Fibroblast of villous mesenchyme (primary cell): ENCODE data around the gene GAS2. TPM values are rescaled to one million over a fixed set of nuclear protein-coding genes. Genes with fewer than 3 reads are reported as not detected.

Experiments
- DNase-seq: peaks from one replicate; pipeline ENCODE4 v3.0.0-alpha.2; 2010; ENCODE audit warnings: low read depth
- H3K4me3 ChIP-seq: 2 replicates; pipeline ENCODE4 v1.5.1; 2011; ENCODE audit warnings: low read depth, mild to moderate bottlenecking, low read length
- total RNA-seq: library from RNA; depleted of rRNA; stranded (reverse); fragments of >200 nt; gene quantifications from 2 replicates; pipeline ENCODE4 v1.2.3, GENCODE V29; 2012
- TF ChIP-seq, protein P1 (sequence below): IDR thresholded peaks from 2 replicates; pipeline ENCODE4 v1.5.1; 2012; ENCODE audit warnings: low read depth, mild to moderate bottlenecking, low read length; ENCODE audit not compliant: insufficient read depth

The GAS2 gene
- total RNA-seq, 1 donor, result 1.7 TPM

DNA sequence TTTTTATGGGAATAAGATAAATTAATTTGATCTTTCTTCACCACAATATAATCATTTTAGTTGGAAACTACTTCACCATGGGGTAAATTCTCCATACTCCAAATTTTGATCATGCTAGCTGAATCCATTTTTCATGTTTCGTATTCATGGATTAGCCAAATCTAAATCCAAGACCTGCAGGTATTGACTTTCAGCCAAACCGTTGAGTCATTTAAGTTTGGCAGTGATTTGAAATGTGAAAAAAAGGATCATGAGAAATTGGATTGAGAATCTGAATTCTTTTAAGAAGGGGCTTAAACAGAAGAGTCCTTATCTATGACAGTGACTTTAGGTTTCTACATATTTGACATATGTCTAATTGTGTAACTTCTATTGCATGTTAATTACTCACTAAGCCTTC is 5.3 kb downstream of the GAS2 start:
- no peak for DNase-seq
- TF ChIP-seq, protein P1, sequence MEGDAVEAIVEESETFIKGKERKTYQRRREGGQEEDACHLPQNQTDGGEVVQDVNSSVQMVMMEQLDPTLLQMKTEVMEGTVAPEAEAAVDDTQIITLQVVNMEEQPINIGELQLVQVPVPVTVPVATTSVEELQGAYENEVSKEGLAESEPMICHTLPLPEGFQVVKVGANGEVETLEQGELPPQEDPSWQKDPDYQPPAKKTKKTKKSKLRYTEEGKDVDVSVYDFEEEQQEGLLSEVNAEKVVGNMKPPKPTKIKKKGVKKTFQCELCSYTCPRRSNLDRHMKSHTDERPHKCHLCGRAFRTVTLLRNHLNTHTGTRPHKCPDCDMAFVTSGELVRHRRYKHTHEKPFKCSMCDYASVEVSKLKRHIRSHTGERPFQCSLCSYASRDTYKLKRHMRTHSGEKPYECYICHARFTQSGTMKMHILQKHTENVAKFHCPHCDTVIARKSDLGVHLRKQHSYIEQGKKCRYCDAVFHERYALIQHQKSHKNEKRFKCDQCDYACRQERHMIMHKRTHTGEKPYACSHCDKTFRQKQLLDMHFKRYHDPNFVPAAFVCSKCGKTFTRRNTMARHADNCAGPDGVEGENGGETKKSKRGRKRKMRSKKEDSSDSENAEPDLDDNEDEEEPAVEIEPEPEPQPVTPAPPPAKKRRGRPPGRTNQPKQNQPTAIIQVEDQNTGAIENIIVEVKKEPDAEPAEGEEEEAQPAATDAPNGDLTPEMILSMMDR, result no peak
- no peak overlapping the region for H3K4me3 ChIP-seq

DNA sequence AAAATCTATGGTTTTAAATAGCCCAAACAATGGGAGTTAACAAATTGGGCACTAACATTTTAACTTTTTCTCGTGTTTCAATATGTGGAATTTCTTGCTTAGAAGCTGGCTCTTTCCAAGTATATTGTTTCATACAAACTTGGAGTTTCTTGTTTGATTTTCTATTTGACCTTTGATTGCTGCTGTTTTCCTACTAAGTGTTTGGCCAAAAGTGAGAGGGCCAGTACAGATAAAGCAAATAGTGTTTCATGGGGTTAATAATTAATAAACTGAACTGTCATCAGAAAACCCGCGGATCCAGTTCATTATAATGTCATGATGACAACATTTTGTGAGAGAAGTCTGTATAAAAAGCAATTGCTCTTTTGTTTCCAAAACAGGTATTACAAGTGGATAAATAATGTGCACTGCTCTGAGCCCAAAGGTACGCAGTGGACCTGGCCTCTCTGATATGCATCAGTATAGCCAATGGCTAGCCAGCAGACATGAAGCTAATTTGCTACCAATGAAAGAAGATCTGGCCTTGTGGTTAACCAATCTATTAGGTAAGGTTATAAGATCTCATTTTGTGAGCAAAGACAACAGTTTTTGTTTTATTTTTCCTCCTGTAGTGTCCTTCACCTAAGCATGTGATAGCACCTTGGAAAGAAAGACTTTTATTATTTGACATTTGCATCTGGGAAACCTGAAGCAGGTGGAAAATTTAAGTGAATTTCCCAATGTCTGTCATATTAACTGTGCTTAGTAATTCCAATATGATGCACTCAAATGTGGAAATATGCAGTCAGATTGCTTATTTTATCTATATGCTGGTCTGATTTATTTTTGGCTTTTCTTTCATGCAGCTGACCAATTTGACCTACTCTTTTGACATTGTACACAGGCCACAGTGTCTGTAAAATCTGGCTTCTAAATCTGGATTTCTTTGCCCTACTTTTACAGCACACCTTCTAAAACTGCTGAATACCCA is 8.3 kb downstream of the GAS2 start:
- TF ChIP-seq, protein P1, result no peak
- DNase-seq, result no peak
- H3K4me3 ChIP-seq, result no peak overlapping the region

DNA sequence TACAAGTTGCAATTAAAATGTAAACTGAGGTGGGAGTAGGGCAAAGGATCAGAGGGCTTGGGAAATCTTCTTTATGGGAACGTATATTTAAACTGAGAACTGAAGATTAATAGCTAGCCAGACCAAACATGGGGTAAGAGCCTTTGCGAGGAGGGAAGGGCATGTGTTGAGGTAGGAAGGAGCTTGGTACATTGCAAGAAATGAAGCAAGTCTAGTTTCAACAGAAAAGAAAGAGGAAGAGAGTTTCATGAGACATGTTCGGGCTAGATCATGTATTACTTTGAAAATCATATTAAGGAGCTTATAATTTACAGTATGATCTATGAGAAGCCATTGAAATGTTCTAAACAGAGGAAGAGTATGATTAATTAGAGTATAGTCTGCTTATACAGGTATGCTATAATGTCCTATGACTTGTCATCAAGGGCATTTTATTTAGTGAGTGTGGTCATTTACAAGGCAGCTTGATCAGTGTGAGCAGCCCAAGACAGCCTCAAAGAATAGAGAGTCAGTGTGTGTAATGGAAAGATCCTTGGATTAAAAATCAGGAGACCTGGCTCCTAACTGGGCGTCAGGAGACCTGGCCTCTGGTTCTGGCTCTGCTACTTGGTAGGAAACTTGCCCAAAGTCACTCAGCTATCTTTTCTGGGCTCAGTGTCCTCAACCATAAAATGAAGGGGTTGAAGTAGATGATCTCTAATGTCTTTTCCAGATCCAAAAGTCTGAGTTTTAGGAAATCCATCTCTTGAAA is 10.9 kb downstream of the GAS2 start:
- DNase-seq, result no peak
- no peak overlapping the region for H3K4me3 ChIP-seq
- TF ChIP-seq, protein P1, result no peak

DNA sequence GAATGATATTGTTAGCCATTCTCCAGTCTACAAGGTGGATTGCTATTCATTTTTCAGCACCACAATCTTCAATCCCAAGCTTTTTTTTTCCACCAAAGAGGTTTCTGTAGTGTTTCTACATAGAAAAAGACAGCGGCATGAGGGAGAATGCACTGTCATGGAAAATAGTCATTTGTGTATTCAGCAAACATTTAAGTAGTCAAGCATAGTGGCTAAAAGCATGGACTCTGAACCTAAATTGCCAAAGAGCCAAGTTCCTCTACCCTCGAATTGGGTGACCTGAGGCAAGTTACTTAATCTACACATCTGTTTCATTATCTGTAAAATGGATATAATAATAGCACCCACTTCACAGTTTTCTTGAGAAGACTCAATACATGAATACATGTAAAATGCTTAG is 14.2 kb downstream of the GAS2 start:
- DNase-seq, result no peak
- H3K4me3 ChIP-seq, result no peak overlapping the region
- TF ChIP-seq, protein P1, result no peak

DNA sequence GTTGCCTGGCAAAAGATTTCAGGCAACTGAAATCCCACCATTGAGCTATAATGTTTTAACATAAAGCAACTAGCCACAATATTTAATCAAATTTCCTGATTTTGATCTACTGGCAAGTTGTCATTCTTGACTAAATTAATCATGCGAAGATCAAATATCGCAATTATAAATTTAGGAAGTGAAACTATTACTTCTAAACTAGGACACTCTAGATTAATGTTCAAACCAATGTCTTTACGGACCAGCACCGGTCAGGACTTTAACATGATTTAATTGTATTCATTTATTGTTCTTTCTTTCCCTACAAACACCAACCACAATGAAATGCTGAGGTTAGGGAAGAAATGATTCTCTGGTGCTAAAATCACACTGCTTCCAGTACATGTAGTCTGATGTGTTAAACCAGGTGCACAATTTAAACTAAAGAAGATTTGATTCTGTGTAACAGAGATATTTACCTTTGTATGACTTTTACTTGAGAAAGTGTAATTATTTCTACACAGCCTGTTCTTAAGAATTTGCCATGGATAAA is 14.9 kb downstream of the GAS2 start:
- TF ChIP-seq, protein P1, result no peak
- no peak overlapping the region for H3K4me3 ChIP-seq
- DNase-seq, result no peak

DNA sequence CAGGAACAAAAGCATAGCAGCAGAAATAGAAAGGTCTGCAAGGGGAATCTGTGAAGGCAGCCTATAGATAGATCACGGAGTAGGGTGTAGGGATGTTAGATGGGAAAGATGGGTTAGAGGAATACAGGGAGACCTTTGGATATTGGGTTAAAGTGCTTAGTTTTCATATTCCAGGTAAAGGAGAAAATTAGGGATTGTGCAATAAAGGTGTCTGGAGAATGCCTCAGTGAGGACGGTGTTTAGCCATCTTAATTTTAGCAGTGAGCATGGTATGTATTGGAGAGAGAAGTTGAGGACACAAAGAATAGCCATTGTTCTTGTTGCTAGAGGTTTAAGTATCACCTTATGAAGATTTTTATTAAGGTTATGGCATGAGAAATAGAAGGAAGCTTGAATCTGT is 17.7 kb downstream of the GAS2 start:
- H3K4me3 ChIP-seq, result no peak overlapping the region
- DNase-seq, result no peak
- TF ChIP-seq, protein P1, result no peak
